Uterus (tissue), 2 donors: ENCODE measurements around the gene TSPAN33.
A peak's percentile ranks its signal among the peaks of the same experiment; 100 is the strongest.

ENCODE experiments used
- POLR2A ChIP-seq, 2 donors: fragments of 450-650 bp; IDR thresholded peaks; one replicate each; pipeline ENCODE4 v1.6.1; 2016; ENCODE audit warnings: antibody characterized with exemption in 2 of 2, mild to moderate bottlenecking in 1 of 2, moderate library complexity in 1 of 2
- TF ChIP-seq, protein P1 (sequence below), 4 experiments: fragments of 200-600 bp in 2 of 4; fragments of 450-650 bp in 2 of 4; sonication (generic) in 2 of 4; IDR thresholded peaks; one replicate each; pipeline ENCODE4 v1.5.1; 2016 to 2019; ENCODE audit warnings: antibody characterized with exemption in 4 of 4, mild to moderate bottlenecking in 2 of 4, moderate library complexity in 1 of 4

DNA sequence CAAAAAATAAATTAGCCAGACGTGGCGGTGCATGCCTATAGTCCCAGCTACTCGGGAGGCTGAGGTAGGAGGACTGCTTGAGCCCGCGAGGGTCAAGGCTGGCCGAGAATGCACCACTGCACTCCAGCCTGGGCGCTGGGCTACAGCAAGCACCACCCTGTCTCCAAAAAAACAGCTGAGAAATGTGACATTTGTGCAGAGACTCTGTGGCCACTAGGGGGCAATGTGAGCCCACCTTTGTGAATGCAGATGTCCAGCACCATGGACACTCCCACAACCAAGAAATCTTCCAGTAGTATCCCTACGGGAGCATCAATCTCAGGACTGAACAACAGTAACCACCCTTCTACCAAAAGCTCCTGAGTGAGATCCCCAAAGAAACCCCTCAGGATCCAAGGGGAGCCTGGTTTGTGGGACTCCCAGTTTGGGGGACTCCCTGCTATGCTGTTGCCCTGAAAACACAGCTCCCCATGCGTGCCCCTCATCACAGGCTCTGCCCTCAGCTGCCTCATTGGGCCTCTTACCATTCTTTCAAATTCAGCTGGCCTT, 74.1 kb downstream of the TSPAN33 start:
- TF ChIP-seq, protein P1, sequence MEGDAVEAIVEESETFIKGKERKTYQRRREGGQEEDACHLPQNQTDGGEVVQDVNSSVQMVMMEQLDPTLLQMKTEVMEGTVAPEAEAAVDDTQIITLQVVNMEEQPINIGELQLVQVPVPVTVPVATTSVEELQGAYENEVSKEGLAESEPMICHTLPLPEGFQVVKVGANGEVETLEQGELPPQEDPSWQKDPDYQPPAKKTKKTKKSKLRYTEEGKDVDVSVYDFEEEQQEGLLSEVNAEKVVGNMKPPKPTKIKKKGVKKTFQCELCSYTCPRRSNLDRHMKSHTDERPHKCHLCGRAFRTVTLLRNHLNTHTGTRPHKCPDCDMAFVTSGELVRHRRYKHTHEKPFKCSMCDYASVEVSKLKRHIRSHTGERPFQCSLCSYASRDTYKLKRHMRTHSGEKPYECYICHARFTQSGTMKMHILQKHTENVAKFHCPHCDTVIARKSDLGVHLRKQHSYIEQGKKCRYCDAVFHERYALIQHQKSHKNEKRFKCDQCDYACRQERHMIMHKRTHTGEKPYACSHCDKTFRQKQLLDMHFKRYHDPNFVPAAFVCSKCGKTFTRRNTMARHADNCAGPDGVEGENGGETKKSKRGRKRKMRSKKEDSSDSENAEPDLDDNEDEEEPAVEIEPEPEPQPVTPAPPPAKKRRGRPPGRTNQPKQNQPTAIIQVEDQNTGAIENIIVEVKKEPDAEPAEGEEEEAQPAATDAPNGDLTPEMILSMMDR (IDR thresholded peaks at IDR 0.05): peak; percentile 77 to 90 (median 88)
- no peak for TF ChIP-seq POLR2A (IDR thresholded peaks at IDR 0.05)
